Neural progenitor cell (in vitro differentiated cells): ENCODE data around the gene KIF16B. TPM values are rescaled to one million over a fixed set of nuclear protein-coding genes. Genes with fewer than 3 reads are reported as not detected.
"Not testable (repeated sequence)": the region's sequence is repeated elsewhere in the genome, so short reads cannot be mapped to it uniquely, and the experiment has no call there.

Experiments used
- DNase-seq: peaks from one replicate; pipeline ENCODE4 v3.0.0-alpha.2; 2016; ENCODE audit warnings: low spot score
- H2AFZ ChIP-seq: fragments of 200-600 bp; sonication (generic); replicated peaks from 2 replicates; pipeline ENCODE4 v1.6.1; 2016; ENCODE audit warnings: antibody characterized with exemption
- H3F3A ChIP-seq: fragments of 200-600 bp; sonication (generic); 2 replicates; pipeline ENCODE4 v1.6.1; 2016; ENCODE audit warnings: antibody characterized with exemption, low read depth
- H3K27ac ChIP-seq: fragments of 200-600 bp; sonication (generic); 2 replicates; pipeline ENCODE4 v1.5.1; 2016; ENCODE audit warnings: mild to moderate bottlenecking
- H3K27me3 ChIP-seq: fragments of 200-600 bp; sonication (generic); 2 replicates; pipeline ENCODE4 v1.6.1; 2016; ENCODE audit warnings: mild to moderate bottlenecking, moderate library complexity
- H3K36me3 ChIP-seq: fragments of 200-600 bp; sonication (generic); 2 replicates; pipeline ENCODE4 v1.5.1; 2016
- H3K4me1 ChIP-seq: fragments of 200-600 bp; sonication (generic); 2 replicates; pipeline ENCODE4 v1.6.1; 2016; ENCODE audit warnings: mixed run types
- H3K4me2 ChIP-seq: fragments of 200-600 bp; sonication (generic); 2 replicates; pipeline ENCODE4 v1.6.1; 2016
- H3K4me3 ChIP-seq: fragments of 200-600 bp; sonication (generic); 2 replicates; pipeline ENCODE4 v1.5.1; 2016
- H3K79me2 ChIP-seq: fragments of 200-600 bp; sonication (generic); 2 replicates; pipeline ENCODE4 v1.6.1; 2016; ENCODE audit warnings: low read depth
- H3K9ac ChIP-seq: fragments of 200-600 bp; sonication (generic); 2 replicates; pipeline ENCODE4 v1.6.1; 2016
- H3K9me3 ChIP-seq: fragments of 200-600 bp; sonication (generic); 2 replicates; pipeline ENCODE4 v1.5.1; 2016; ENCODE audit warnings: low read depth
- H4K20me1 ChIP-seq: fragments of 200-600 bp; sonication (generic); 2 replicates; pipeline ENCODE4 v1.6.1; 2016; ENCODE audit warnings: low read depth
- H3K27ac Mint-ChIP-seq: 3 replicates; pipeline ENCODE4 v1.8.0; 2021; ENCODE audit warnings: mixed read lengths
- H3K27me3 Mint-ChIP-seq: 2 replicates; pipeline ENCODE4 v1.8.0; 2022; ENCODE audit warnings: low read depth, mild to moderate bottlenecking, inconsistent platforms, moderate library complexity, mixed read lengths; ENCODE audit not compliant: insufficient read depth
- H3K36me3 Mint-ChIP-seq: 3 replicates; pipeline ENCODE4 v1.8.0; 2021; ENCODE audit warnings: mixed read lengths
- H3K4me1 Mint-ChIP-seq: 3 replicates; pipeline ENCODE4 v1.8.0; 2021; ENCODE audit warnings: mixed read lengths
- H3K4me3 Mint-ChIP-seq: 3 replicates; pipeline ENCODE4 v1.8.0; 2021; ENCODE audit warnings: mild to moderate bottlenecking, moderate library complexity, mixed read lengths
- H3K9me3 Mint-ChIP-seq: 3 replicates; pipeline ENCODE4 v1.8.0; 2020; ENCODE audit warnings: mixed read lengths
- CTCF ChIP-seq: fragments of 200-600 bp; sonication (generic); IDR thresholded peaks from 2 replicates; pipeline ENCODE4 v1.5.1; 2017; ENCODE audit warnings: antibody characterized with exemption, mild to moderate bottlenecking
- EZH2 ChIP-seq: fragments of 200-600 bp; sonication (generic); IDR thresholded peaks from 2 replicates; pipeline ENCODE4 v1.6.1; 2017; ENCODE audit warnings: antibody characterized with exemption, mild to moderate bottlenecking, moderate library complexity
- EZH2phosphoT487 ChIP-seq: fragments of 200-600 bp; sonication (generic); IDR thresholded peaks from 2 replicates; pipeline ENCODE4 v1.6.1; 2017; ENCODE audit warnings: antibody characterized with exemption
- total RNA-seq: library from RNA; depleted of rRNA; stranded (reverse); fragments of >200 nt; gene quantifications from 2 replicates; pipeline ENCODE4 v1.2.3, GENCODE V29; 2015; ENCODE audit warnings: low replicate concordance

KIF16B gene
- total RNA-seq, 1 donor from 2014 or later: 15.5 TPM

- Histone ChIP-seq H3K27ac (no peak overlapping the region), H4K20me1 (no peaks in the 10 kb centered on the region), H3K9ac (no peak overlapping the region), H3K36me3 (no peaks in the 10 kb centered on the region), H3K4me3 (no peak overlapping the region), H3F3A (no peaks in the 10 kb centered on the region), H3K79me2 (no peaks in the 10 kb centered on the region), H3K27me3 (no peaks in the 10 kb centered on the region), H2AFZ (no peak overlapping the region), H3K4me2 (no peak overlapping the region), H3K4me1 (no peaks in the 10 kb centered on the region), H3K9me3 (no peaks in the 10 kb centered on the region)
- Mint-ChIP-seq H3K9me3 (peaks cover 6% of the 10 kb centered on the region), H3K27me3 (no peaks in the 10 kb centered on the region), H3K4me1 (no peaks in the 10 kb centered on the region), H3K4me3 (no peak overlapping the region), H3K27ac (no peak overlapping the region), H3K36me3 (peaks cover 26% of the 10 kb centered on the region)
- DNase-seq: no peak
- TF ChIP-seq EZH2 (no peak), CTCF (no peak), EZH2phosphoT487 (no peak)
These were observed 45.2 kb downstream of the KIF16B start for GRCh38 chr20:16528078-16528477.

- Histone ChIP-seq H3K4me3 (no peak overlapping the region), H3K4me1 (no peaks in the 10 kb centered on the region), H3K9me3 (no peaks in the 10 kb centered on the region), H3K27me3 (no peaks in the 10 kb centered on the region), H2AFZ (no peak overlapping the region), H3F3A (no peaks in the 10 kb centered on the region), H3K9ac (no peak overlapping the region), H3K27ac (no peak overlapping the region), H4K20me1 (no peaks in the 10 kb centered on the region), H3K36me3 (no peaks in the 10 kb centered on the region), H3K79me2 (no peaks in the 10 kb centered on the region), H3K4me2 (no peak overlapping the region)
- TF ChIP-seq EZH2phosphoT487: no peak
- no peak for TF ChIP-seq CTCF
- no peak for TF ChIP-seq EZH2
- no peak overlapping the region for H3K27ac Mint-ChIP-seq
- H3K4me1 Mint-ChIP-seq: no peaks in the 10 kb centered on the region
- peaks cover 10% of the 10 kb centered on the region for H3K9me3 Mint-ChIP-seq
- no peak for DNase-seq
- H3K27me3 Mint-ChIP-seq: no peaks in the 10 kb centered on the region
- no peak overlapping the region for H3K4me3 Mint-ChIP-seq
- H3K36me3 Mint-ChIP-seq: peaks cover 29% of the 10 kb centered on the region
These were observed 45.8 kb downstream of the KIF16B start for GRCh38 chr20:16527438-16527837.

- Histone ChIP-seq H3K4me1 (no peaks in the 10 kb centered on the region), H4K20me1 (no peaks in the 10 kb centered on the region), H3F3A (no peaks in the 10 kb centered on the region), H3K9ac (no peak overlapping the region), H3K27me3 (no peaks in the 10 kb centered on the region), H3K4me3 (no peak overlapping the region), H2AFZ (no peak overlapping the region), H3K9me3 (no peaks in the 10 kb centered on the region), H3K36me3 (no peaks in the 10 kb centered on the region), H3K27ac (no peak overlapping the region), H3K79me2 (no peaks in the 10 kb centered on the region), H3K4me2 (no peak overlapping the region)
- Mint-ChIP-seq H3K4me3 (no peak overlapping the region), H3K4me1 (no peaks in the 10 kb centered on the region), H3K27ac (no peak overlapping the region), H3K36me3 (peaks cover 33% of the 10 kb centered on the region), H3K9me3 (peaks cover 14% of the 10 kb centered on the region), H3K27me3 (no peaks in the 10 kb centered on the region)
- TF ChIP-seq CTCF: no peak
- no peak for TF ChIP-seq EZH2phosphoT487
- TF ChIP-seq EZH2: no peak
- DNase-seq: no peak
These were observed 46.5 kb downstream of the KIF16B start for GRCh38 chr20:16526433-16527380.

GRCh38 chr20:16522651-16523050 lies 50.6 kb downstream of the KIF16B start:
- not testable (repeated sequence) for H3K4me3 Mint-ChIP-seq, DNase-seq, H3K27me3 Mint-ChIP-seq, H3K36me3 ChIP-seq, H3K9me3 ChIP-seq, H3F3A ChIP-seq, H3K9ac ChIP-seq, H3K27me3 ChIP-seq, H3K4me1 ChIP-seq, H3K79me2 ChIP-seq, H4K20me1 ChIP-seq, H3K4me2 ChIP-seq, H3K4me3 ChIP-seq, H2AFZ ChIP-seq, H3K27ac ChIP-seq, H3K27ac Mint-ChIP-seq
- Mint-ChIP-seq H3K36me3 (peaks cover 36% of the 10 kb centered on the region), H3K9me3 (peaks cover 17% of the 10 kb centered on the region), H3K4me1 (peaks cover 12% of the 10 kb centered on the region)
